ENCODE data around the gene CYP2W1. TPM values are rescaled to one million over a fixed set of nuclear protein-coding genes. Genes with fewer than 3 reads are reported as not detected.
"Not testable (repeated sequence)": the region's sequence is repeated elsewhere in the genome, so short reads cannot be mapped to it uniquely, and the experiment has no call there.

CYP2W1 gene
- polyA plus RNA-seq, 3 donors, result 0.06 TPM; not detected in 2

DNA sequence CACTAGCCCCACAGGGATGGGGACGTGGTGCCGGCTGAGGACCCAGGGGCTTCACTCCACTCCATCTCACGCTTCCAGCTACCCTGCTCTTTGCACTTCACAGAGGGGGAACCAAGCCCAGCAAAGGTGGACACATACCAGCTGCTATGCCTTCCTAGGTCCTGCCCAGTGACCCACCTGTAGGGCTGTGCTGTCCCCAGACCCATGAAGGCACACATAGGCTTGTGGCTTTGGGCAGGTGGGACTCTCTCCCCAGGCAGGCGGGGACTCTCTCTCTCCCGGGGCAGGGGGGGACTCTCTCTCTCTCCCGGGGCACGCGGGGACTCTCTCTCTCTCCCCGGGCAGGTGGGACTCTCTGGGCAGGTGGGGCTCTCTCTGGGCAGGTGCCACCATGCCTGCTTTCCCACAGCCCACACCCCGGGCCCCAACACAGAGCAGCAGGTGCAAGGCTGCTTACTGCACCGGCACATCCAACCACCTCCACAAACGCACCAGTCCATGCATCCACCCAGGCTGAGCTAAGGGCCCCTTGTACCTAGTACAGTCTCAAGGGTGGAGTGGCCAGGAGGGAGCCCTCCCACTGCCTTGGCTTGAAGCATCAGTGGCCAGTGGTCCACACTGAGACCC lies 47.6 kb downstream of the CYP2W1 start:
- H3K27ac ChIP-seq (ENCODE audit: low read depth, low read length), result no peak overlapping the region

DNA sequence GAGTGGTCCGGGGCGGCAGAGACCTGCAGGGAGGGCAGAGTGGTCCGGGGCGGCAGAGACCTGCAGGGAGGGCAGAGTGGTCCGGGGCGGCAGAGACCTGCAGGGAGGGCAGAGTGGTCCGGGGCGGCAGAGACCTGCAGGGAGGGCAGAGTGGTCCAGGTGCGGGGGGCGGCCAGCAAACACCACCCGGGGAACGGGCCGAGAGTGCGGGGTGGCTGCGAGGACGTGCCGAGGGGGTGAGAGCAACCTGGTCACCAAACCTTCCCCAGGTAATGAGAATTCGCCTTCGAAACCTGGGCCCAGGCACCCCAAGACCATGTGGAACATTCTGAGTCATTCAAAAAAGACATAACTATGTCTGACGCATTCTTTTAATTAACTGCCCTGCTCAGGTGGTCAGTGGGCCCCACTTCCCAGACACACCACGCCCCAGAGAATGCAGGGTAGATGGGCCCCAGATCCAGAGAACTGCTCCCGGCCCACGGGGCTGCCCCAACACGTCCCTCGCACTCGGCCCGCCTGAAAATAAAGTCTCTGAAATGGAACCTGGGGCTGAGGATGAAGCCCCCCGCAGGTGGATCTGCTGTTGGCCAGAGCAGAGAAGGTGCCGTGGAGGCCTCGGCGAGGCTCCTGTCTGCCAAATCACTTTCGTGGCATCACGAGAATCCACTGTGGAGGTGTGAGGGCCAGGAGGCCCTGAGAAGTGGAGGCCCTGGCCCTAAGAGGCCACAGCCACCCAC lies 48.9 kb downstream of the CYP2W1 start:
- 95 to 96% (median 95%) methylated on average over 24 to 27 of the region's 33 CpGs for WGBS, 3 donors
- no peak overlapping the region for H3K27ac ChIP-seq (ENCODE audit: low read depth, low read length)

More for the DNA sequence above, 47.6 kb downstream of the CYP2W1 start:
- WGBS, 3 donors, result 88 to 91% (median 91%) methylated on average over 7 to 12 of the region's 12 CpGs

DNA sequence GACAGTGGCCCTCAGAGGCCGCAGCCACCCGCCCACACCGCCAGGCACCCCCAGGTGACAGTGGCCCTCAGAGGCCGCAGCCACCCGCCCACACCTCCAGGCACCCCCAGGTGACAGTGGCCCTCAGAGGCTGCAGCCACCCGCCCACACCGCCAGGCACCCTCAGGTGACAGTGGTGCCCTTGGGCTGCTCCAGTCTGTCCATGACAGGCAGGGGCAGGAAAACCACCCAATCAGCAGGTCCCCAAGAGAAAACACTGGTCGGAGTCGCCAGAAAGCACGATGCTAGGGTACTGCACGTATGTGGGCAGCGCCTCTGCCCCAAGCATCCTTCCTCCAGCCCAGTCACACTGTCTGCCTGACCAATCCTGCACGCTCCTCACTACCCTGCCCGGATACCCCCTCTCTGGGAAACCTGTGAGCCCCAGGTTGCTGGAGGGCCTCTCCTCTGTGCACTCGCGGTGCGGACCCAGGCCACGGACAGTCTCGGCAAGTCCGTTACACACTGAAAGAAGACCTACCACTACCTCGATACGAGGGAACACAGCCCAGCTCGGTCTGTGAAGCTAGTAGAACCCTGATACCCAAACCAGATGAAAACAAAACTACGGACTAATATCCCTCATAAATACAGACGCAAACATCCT lies 49.7 kb downstream of the CYP2W1 start:
- WGBS, 3 donors, result 90 to 94% (median 92%) methylated on average over 23 to 25 of the region's 25 CpGs
- H3K27ac ChIP-seq (ENCODE audit: low read depth, low read length), result no peak overlapping the region

DNA sequence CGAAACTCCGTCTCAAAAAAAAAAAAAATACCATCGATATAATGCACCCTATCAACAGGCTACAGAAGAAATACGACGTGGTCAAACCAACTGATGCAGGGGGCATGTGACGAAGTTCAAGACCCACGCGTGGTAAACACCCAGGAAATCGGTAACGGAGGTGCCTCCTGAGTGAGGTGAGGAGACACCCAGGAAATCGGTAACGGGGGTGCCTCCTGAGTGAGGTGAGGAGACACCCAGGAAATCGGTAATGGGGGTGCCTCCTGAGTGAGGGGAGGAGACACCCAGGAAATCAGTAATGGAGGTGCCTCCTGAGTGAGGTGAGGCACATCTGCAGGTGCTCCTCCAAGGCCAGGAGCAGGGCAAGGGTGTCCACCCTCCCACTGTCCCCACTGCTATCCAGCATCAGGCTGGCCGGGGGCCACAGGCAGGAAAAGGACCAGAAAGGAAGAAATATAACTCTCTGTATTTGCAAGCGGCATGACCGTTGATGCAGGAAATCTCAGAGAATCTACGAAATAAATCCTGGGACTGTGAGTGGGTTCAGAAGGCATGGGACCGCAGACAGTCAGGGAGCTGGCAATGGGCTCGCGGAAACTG lies 50.7 kb downstream of the CYP2W1 start:
- WGBS, 3 donors, result 86 to 91% (median 90%) methylated on average over 20 of the region's 20 CpGs
- no peak overlapping the region for H3K27ac ChIP-seq (ENCODE audit: low read depth, low read length)

DNA sequence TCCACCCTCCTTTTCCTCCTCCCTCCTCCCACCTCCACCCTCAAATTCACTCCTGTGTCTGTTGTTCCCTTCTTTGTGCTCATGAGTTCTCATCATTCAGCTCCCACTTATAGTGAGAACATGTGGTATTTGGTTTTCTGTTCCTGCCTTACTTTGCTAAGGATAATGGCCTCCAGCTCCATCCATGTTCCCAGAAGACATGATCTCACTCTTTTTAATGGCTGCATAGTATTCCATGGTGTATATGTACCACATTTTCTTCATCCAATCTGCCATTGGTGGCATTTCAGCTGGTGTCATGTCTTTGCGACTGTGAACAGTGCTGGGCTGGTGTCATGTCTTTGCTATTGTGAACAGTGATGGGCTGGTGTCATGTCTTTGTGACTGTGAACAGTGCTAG lies 51.8 kb downstream of the CYP2W1 start:
- 93 to 99% (median 95%) methylated on average over 1 of the region's 1 CpG for WGBS, 3 donors
- not testable (repeated sequence) for H3K27ac ChIP-seq (ENCODE audit: low read depth, low read length)

DNA sequence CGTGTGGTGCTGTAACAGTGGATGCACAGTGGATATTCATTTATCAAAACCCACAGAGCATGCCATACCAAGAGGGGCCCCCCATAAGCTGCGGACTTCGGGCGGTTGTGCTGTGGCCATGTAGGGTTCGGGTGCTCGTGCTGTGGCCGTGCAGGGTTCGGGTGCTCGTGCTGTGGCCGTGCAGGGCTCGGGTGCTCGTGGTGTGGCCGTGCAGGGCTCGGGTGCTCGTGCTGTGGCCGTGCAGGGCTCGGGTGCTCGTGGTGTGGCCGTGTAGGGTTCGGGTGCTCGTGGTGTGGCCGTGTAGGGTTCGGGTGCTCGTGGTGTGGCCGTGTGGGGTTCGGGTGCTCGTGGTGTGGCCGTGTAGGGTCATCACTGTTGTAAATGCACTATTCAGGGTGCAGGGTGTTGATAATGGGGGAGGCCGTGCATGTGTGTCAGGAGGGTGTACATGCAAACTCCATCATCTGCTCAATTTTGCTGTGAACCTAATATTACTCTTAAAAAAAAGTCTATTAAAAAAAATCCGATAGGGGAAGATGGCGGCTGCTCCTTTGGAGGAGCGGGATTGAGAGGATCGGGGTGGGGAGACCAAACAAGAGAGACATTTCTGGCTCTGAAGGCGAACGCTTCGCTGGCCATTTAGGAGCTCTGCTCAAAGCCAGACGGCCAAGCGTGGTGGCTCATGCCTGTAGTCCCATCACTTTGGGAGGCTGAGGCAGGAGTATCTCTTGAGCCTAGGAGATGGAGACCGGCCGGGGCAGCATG lies 53.4 kb downstream of the CYP2W1 start:
- WGBS, 3 donors, result 96 to 97% (median 97%) methylated on average over 38 to 40 of the region's 40 CpGs
- not testable (repeated sequence) for H3K27ac ChIP-seq (ENCODE audit: low read depth, low read length)

Other genes starting within 250 kb of the CYP2W1 start
- gene SUN1, start 150.7 kb upstream of the CYP2W1 start, polyA plus RNA-seq, result 100 to 1,000 TPM in 1 of 3 donors, 10 to 100 TPM in 2; 46.9 to 108 (median 73.0) TPM
- gene GET4, start 106.6 kb upstream of the CYP2W1 start, polyA plus RNA-seq, result 10 to 100 TPM; 27.7 to 35.9 (median 35.4) TPM
- gene ADAP1, start 28.5 kb upstream of the CYP2W1 start, polyA plus RNA-seq, result 10 to 100 TPM in 1 of 3 donors, 1 to 10 TPM in 2; 8.7 to 11.7 (median 9.8) TPM
- 1 to 10 TPM; 3.7 to 5.1 (median 4.8) TPM for gene COX19, start 7.6 kb upstream of the CYP2W1 start, polyA plus RNA-seq
- gene GPR146, start 61.4 kb downstream of the CYP2W1 start, polyA plus RNA-seq, result 10 to 100 TPM; 18.4 to 71.2 (median 41.9) TPM
- gene GPER1, start 104.9 kb downstream of the CYP2W1 start, polyA plus RNA-seq, result 10 to 100 TPM in 1 of 3 donors, 1 to 10 TPM in 2; 1.5 to 11.1 (median 9.9) TPM
- 10 to 100 TPM; 35.0 to 49.8 (median 36.9) TPM for gene ZFAND2A, start 177.0 kb downstream of the CYP2W1 start, polyA plus RNA-seq
- gene UNCX, start 249.7 kb downstream of the CYP2W1 start, polyA plus RNA-seq, result not detected

Data from adipose tissue (tissue), 3 donors.